ENCODE data around the gene OR13A1.
"Not testable (repeated sequence)": the region's sequence is repeated elsewhere in the genome, so short reads cannot be mapped to it uniquely, and the experiment has no call there.

DNA sequence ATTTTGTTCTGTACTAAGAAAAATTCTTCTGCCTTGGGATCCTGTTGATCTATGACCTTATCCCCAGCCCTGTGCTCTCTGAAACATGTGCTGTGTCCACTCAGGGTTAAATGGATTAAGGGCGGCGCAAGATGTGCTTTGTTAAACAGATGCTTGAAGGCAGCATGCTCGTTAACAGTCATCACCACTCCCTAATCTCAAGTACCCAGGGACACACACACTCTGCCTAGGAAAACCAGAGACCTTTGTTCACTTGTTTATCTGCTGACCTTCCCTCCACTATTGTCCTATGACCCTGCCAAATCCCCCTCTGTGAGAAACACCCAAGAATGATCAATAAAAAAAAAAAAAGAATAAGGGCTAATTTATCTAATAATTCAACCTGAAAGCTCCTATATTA is 54.8 kb downstream of the OR13A1 start:
- not testable (repeated sequence) for TF ChIP-seq EZH2 (IDR thresholded peaks at IDR 0.05; ENCODE audit: borderline replicate concordance, insufficient read depth, low read depth, low read length, poor library complexity, severe bottlenecking)
- TF ChIP-seq, protein P1, sequence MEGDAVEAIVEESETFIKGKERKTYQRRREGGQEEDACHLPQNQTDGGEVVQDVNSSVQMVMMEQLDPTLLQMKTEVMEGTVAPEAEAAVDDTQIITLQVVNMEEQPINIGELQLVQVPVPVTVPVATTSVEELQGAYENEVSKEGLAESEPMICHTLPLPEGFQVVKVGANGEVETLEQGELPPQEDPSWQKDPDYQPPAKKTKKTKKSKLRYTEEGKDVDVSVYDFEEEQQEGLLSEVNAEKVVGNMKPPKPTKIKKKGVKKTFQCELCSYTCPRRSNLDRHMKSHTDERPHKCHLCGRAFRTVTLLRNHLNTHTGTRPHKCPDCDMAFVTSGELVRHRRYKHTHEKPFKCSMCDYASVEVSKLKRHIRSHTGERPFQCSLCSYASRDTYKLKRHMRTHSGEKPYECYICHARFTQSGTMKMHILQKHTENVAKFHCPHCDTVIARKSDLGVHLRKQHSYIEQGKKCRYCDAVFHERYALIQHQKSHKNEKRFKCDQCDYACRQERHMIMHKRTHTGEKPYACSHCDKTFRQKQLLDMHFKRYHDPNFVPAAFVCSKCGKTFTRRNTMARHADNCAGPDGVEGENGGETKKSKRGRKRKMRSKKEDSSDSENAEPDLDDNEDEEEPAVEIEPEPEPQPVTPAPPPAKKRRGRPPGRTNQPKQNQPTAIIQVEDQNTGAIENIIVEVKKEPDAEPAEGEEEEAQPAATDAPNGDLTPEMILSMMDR (IDR thresholded peaks at IDR 0.05): not testable (repeated sequence)

Measured in B cell (primary cell).